CD4-positive, alpha-beta T cell treated with Interleukin-4 for 4 hours (primary cell): ENCODE data around the gene SH3BGRL3.
"Not testable (repeated sequence)": the region's sequence is repeated elsewhere in the genome, so short reads cannot be mapped to it uniquely, and the experiment has no call there.

Source experiments
- DNase-seq: peaks from one replicate; pipeline ENCODE4 v3.0.0-alpha.2; 2020

SH3BGRL3 gene

GRCh38 chr1:26279456-26280332, at the start of gene SH3BGRL3:
Gene SH3BGRL3, plus strand, starts transcription at chr1:26280086. Its CDS starts 70 bp downstream, at chr1:26280156.
- DNase-seq, result peak; percentile 85

GRCh38 chr1:26230682-26231081, 49.2 kb upstream of the SH3BGRL3 start:
- DNase-seq, result not testable (repeated sequence)

GRCh38 chr1:26233903-26234643, 45.8 kb upstream of the SH3BGRL3 start, which contains the start of gene CEP85:
Gene CEP85, plus strand, starts transcription at chr1:26234200. Its CDS starts 5,584 bp downstream, at chr1:26239784.
- DNase-seq, result peak; percentile 96

DNA sequence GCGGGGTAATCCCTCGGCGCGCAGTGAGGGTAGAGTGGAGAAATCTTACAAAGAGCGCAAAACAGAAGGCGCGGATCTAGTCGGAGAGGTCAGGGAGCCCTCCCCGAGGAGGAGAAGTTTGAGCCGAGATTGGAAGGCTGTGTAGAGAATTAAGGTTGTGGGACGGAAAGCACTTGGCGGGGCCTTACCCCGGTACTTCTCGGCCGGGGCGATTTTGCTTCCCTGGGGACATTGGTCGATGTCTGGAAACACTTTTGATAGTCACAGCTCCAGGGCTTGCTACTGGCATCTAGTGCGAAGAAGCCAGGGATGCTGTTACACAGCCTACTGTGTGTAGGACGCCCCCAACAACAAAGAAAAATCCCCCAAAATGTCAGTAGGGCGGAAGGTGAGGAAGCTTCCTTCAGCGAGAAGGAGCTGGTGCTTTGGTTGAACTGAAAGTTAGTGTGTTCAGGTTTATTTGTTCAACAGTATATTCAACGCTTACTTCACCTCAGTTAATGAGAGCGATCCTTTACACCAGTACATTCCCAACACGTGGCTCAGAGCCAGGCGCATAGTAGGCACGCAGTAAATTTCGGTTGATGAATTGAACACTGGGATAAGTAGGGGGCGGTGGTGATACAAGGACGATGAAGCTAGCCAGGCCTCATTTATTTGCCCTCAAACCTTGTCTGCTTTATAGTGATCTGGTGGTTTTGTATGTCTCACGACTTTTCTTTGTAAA, 45.1 kb upstream of the SH3BGRL3 start:
- peak; percentile 19 for DNase-seq

DNA sequence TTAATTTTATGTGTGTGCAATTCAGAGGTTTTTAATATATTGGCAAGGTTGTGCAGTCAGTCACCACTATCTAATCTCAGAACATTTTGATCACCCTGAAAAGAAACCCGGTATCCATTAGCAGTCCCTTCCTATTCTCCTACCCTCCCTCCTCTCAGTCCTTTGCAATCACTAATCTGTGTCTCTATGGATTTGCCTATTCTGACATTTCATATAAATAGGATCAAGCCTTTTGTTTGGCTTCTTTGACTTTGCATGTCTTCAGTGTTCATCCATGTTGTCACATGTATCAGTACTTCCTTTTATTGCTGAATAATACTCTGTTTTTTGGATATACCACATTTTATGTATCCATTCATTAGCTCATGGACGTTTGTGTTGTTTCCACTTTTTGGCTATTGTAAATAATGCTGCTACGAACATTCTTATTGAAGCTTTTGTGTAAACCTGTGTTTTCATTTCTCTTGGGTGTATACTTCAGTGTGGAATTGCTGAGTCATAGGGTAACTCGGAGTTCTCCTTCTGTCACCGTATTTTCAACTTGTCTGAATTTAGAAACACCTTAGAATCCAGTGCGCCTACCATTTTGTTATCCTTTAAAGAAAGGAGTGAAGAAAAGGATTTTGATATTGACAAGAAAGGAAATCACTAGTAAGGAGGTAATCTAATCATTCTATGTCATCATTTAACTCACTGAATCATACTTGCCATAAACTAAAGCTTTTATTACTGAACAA, 42.5 kb upstream of the SH3BGRL3 start:
- no peak for DNase-seq

GRCh38 chr1:26239936-26240335, 40.0 kb upstream of the SH3BGRL3 start:
- no peak for DNase-seq

- no peak for DNase-seq
Measured at GRCh38 chr1:26252718-26253117, 27.2 kb upstream of the SH3BGRL3 start.

- no peak for DNase-seq
Measured at GRCh38 chr1:26254404-26254803, 25.5 kb upstream of the SH3BGRL3 start.

DNA sequence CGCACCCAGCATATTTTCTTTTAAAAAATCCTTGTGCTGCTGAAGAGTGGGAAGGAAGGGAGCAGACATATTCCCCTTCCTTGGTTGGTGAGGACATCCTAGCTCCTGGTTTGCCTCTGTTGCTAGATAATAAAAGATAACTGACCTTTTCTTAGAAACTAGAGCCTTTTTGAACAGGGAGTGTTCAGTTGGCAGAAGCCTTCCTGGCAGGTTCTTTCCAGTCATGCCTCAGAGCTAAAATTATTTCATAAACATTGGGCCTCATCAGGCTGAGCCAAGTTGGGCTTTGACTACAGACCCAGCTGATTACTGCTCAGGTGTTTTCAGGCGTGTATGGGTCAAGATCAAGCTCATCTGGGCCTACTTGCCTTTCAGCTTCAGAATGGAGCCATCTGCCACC, 22.7 kb upstream of the SH3BGRL3 start:
- no peak for DNase-seq

DNA sequence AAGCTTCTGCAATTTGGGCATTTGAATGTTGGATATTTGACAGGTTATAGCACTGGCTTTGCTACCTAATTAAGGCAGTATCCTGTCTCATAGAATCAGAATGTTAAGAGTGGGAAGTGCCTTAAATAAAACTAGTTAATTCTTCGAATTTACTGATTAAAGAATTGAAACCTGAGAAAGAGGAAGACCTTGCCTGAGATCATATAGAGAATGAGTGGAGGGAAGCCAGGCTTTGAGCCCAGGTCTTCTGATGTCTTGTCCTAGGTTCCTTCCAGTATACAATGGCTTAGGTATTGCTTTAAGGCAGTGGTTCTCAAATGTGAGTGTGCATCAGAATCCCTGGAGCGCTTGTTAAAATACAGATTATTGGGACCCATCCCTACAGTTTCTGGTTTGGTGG, 20.9 kb upstream of the SH3BGRL3 start:
- no peak for DNase-seq

DNA sequence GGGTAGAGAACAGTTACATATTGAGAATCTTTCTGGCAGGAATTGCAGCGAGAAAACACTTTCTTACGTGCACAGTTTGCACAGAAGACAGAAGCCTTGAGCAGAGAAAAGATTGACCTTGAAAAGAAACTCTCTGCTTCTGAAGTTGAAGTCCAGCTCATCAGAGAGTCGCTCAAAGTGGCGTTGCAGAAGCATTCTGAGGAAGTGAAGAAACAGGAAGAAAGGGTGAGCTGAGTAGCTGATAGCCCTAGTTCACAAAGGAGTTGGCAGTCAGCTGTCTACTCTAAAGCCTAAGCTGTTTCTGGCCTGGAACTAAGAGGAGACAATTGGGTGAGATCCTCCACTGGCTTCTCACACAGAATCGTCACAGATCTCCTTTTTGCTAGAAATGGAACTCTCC, 20.3 kb upstream of the SH3BGRL3 start:
- no peak for DNase-seq

DNA sequence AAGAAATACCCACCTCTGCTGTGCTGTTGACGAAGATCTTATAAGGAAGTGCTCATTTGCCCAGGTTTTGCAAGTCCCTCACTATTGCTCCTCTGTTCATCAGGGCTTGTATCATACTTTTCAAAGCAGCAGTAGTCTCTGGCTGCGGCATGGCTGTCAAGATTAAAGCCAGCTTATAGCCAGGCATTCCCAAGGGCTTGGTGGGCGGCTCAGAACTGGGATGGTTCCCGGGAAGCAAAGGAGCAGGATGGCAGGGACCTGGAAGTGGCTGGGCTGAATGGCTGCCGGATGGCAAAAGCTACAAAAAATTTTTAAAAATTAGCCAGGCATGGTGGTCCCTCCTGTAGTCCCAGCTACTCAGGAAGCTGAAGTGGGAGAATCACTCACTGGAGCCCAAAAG, 16.7 kb upstream of the SH3BGRL3 start:
- DNase-seq, result no peak

GRCh38 chr1:26265405-26265804, 14.5 kb upstream of the SH3BGRL3 start:
- no peak for DNase-seq

DNA sequence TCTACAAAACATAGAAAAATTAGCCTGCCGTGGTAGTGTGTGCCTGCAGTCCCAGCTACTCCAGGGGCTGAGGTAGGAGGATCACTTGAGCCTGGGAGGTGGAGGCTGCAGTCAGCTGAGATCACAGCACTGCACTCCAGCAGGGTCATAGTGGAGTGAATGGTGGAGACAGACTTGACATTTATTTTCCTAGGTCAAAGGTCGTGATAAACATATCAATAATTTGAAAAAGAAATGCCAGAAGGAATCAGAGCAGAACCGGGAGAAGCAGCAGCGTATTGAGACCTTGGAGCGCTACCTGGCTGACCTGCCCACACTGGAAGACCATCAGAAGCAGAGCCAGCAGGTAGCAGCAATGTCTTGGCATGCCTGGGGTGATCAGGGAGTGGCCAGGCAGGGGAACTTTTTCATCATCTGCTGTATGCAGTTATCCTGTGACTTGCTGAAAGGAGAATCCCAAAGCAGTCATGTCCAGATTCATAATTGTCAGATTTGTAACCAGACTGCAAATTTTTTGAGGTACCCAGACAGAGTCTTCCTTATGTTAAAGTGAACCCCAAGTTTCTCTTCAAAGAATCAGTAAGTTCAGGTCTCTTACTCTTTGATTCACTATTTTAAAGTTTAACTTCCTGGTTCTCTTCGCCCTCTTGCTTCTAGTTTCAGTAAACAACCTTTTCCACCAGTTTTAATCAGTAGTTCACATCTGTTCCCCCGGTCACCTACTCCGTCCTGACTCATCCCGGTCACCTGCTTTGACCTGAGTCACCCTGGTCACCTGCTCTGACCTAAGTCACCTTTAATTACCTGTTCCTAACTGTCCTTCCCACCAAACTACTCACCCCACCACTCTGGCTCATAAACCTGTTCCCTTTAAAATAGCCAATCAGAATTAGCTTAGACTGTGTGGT, 11.3 kb upstream of the SH3BGRL3 start:
- no peak for DNase-seq

DNA sequence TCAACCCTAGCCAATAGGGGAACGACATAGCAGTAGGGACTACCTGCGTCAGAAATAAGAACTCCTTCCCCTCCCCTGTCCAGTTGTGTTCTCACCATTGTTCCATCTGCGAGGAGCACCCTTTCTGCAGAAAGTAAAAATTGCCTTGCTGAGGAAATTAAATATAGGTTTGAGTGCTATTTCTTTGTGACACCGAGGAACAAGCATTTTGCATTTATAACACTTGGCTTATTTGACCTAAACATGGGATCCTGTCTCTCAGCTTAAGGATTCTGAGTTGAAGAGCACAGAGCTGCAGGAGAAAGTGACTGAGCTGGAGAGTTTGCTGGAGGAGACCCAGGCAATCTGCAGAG, 10.7 kb upstream of the SH3BGRL3 start:
- no peak for DNase-seq

- DNase-seq, result no peak
Measured at GRCh38 chr1:26274801-26275425, 5.0 kb upstream of the SH3BGRL3 start.

- DNase-seq, result peak; percentile 91
Measured at GRCh38 chr1:26275580-26276431, 4.1 kb upstream of the SH3BGRL3 start.

DNA sequence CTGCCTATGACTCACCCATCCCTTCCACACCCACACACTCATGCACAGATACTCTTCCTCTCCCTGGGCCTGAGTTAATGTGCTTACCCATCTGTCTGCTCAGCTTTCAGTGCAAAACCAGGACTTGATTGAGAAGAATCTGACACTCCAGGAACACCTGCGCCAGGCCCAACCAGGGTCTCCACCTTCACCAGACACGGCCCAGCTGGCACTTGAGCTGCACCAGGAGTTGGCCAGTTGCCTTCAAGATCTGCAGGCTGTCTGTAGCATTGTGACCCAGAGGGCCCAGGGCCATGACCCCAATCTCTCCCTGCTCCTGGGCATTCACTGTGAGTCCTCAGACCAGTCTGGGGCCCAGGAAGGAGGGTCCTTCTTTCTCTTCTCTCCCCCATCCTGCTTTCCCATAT, 3.5 kb upstream of the SH3BGRL3 start:
- no peak for DNase-seq

- no peak for DNase-seq
Measured at GRCh38 chr1:26277261-26277661, 2.6 kb upstream of the SH3BGRL3 start.

- DNase-seq, result no peak
Measured at GRCh38 chr1:26277719-26278118, 2.2 kb upstream of the SH3BGRL3 start.
